ENCODE results near the gene EPHB4. TPM values are rescaled to one million over a fixed set of nuclear protein-coding genes. Genes with fewer than 3 reads are reported as not detected.

EPHB4 gene
- total and polyA plus RNA-seq, 2 donors (not counting 3 experiments of a cell fraction or from before 2014, with no cell fraction given): 193 to 274 TPM

DNA sequence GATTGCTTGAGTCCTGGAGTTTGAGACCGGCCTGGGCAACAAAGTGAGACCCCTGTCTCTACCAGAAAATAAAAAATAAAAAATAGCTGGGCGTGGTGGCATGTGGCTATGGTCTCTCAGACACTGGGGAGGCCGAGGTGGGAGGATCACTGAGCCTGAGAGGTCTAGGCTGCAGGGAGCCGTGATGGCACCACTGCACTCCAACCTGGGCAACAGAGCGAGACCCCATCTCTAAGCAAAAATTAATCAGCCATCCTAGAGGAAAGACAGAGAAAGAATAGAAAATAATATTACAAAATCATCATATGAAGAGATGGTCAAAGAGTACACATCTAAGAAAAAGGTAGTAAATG, 4.9 kb upstream of the EPHB4 start:
- H3K27ac ChIP-seq (ENCODE audit: insufficient read depth, low read depth, low read length): no peak overlapping the region
- no peak overlapping the region for H3K9ac ChIP-seq (replicated peaks; ENCODE audit: extremely low read depth, insufficient read depth, low read length)
- ChIA-PET POLR2A (no interaction called here), CTCF (interaction anchor here (1.3 to 1.9 kb wide), 4 partner anchors 13 to 127 kb away, joined by 3 to 9 read pairs (median 3); partner anchors contain the start of gene SRRT)
- no TSS peak for BruUV-seq (replicated peaks)
- FAIRE-seq: no peak
- no peaks in the 10 kb centered on the region for H4K20me1 ChIP-seq (replicated peaks; ENCODE audit: control insufficient read depth, extremely low read depth, insufficient read depth, low read length)
- no peaks in the 10 kb centered on the region for H3K79me2 ChIP-seq (ENCODE audit: control insufficient read depth, insufficient read depth, low read length)
- dilution Hi-C loops (cut with MboI; ENCODE audit: extremely low pct_ligation_motif_present, low sequenced_read_pairs): loop anchor here (25.0 kb wide), 1 partner anchor 120 kb away; the partner anchor contains the start of genes EPO and POP7
- H3K9me1 ChIP-seq (replicated peaks; ENCODE audit: control insufficient read depth, extremely low read depth, insufficient read depth, low read length): no peaks in the 10 kb centered on the region
- H3K4me1 ChIP-seq (ENCODE audit: control insufficient read depth, extremely low read depth, insufficient read depth, low read length): peaks cover 26% of the 10 kb centered on the region
- H3K9me3 ChIP-seq (replicated peaks; ENCODE audit: control insufficient read depth, insufficient read depth, low read length): no peaks in the 10 kb centered on the region
- H3K4me2 ChIP-seq (ENCODE audit: insufficient read depth, low read length): no peak overlapping the region
- no peak overlapping the region for H2AFZ ChIP-seq (ENCODE audit: low read depth, low read length)
- no peak for DNase-seq (ENCODE audit: low read depth, low spot score)
- no peaks in the 10 kb centered on the region for H3K27me3 ChIP-seq (ENCODE audit: control insufficient read depth in 2 of 2, insufficient read depth in 2 of 2, low read length in 2 of 2)
- intact Hi-C loops (cut with micrococcal nuclease): no loop called here
- no peak overlapping the region for H3K4me3 ChIP-seq (replicated peaks in 1 of 3; ENCODE audit: insufficient read depth in 1 of 3, low read depth in 1 of 3, low read length in 3 of 3)
- H3K36me3 ChIP-seq (ENCODE audit: control insufficient read depth in 2 of 2, extremely low read depth in 1 of 2, insufficient read depth in 2 of 2, low read length in 2 of 2): no peaks in the 10 kb centered on the region
- TF ChIP-seq FOS (IDR thresholded peaks at IDR 0.05; ENCODE audit: borderline replicate concordance, insufficient read depth, low read length) (no peak), EZH2 (IDR thresholded peaks at IDR 0.05; ENCODE audit: borderline replicate concordance, low read depth, low read length, severe bottlenecking) (no peak), MAX (IDR thresholded peaks at IDR 0.05; ENCODE audit: insufficient read depth, insufficient read length) (no peak), JUN (IDR thresholded peaks at IDR 0.05; ENCODE audit: borderline replicate concordance, insufficient read depth, insufficient read length, low read depth) (no peak), CTCF (IDR thresholded peaks at IDR 0.05; ENCODE audit: extremely low read depth in 1 of 2, insufficient read depth in 1 of 2, low read depth in 1 of 2, low read length in 2 of 2) (no peak), POLR2AphosphoS5 (IDR thresholded peaks at IDR 0.05; ENCODE audit: insufficient read depth, low read depth, low read length) (no peak), POLR2A (IDR thresholded peaks at IDR 0.05; ENCODE audit: low read depth, low read length) (no peak), MYC (IDR thresholded peaks at IDR 0.05; ENCODE audit: low read depth, low read length) (no peak), GATA2 (IDR thresholded peaks at IDR 0.05; ENCODE audit: insufficient read depth, insufficient read length, low read depth, low read length) (no peak)

Measured in endothelial cell of umbilical vein (primary cell).